GM06990 (cell line): Measurements from ENCODE around the gene TRIP4.

ENCODE experiments used
- DNase-seq: peaks from one replicate; pipeline ENCODE4 v3.0.0-alpha.2; 2011; ENCODE audit not compliant: insufficient read length; ENCODE audit errors: extremely low read depth
- H3K27me3 ChIP-seq: replicated peaks from 2 replicates; pipeline ENCODE4 v1.6.0; 2011; ENCODE audit warnings: low read length; ENCODE audit not compliant: control insufficient read depth, insufficient read depth
- H3K36me3 ChIP-seq: 2 replicates; pipeline ENCODE4 v1.5.1; 2011; ENCODE audit warnings: low read length; ENCODE audit not compliant: control insufficient read depth, insufficient read depth
- H3K4me3 ChIP-seq: replicated peaks from 2 replicates; pipeline ENCODE4 v1.5.1; 2011; ENCODE audit warnings: low read depth, mild to moderate bottlenecking, control low read depth, low read length
- CTCF ChIP-seq: IDR thresholded peaks from 2 replicates; pipeline ENCODE4 v1.5.1; 2011; ENCODE audit warnings: low read length, control low read depth, mild to moderate bottlenecking, inconsistent platforms; ENCODE audit not compliant: insufficient read depth, poor library complexity, severe bottlenecking

TRIP4 gene

GRCh38 chr15:64460724-64461720 is 73.4 kb downstream of the TRIP4 start:
- Histone ChIP-seq H3K4me3 (peak overlapping the region; percentile 64), H3K27me3 (no peaks in the 10 kb centered on the region), H3K36me3 (no peaks in the 10 kb centered on the region)
- peak; percentile 29 for DNase-seq
- TF ChIP-seq CTCF, result no peak

- H3K4me3 ChIP-seq, result peak overlapping the region; percentile 64
- DNase-seq, result peak; percentile 18
- no peak for TF ChIP-seq CTCF
- no peaks in the 10 kb centered on the region for H3K27me3 ChIP-seq
- no peaks in the 10 kb centered on the region for H3K36me3 ChIP-seq
Measured at GRCh38 chr15:64461721-64462162, 74.1 kb downstream of the TRIP4 start.

- Histone ChIP-seq H3K36me3 (no peaks in the 10 kb centered on the region), H3K27me3 (no peaks in the 10 kb centered on the region), H3K4me3 (no peak overlapping the region; the same call in 1 of the 2 replicates)
- DNase-seq, result no peak
- TF ChIP-seq CTCF, result no peak
Measured at GRCh38 chr15:64462492-64462891, 74.9 kb downstream of the TRIP4 start.

GRCh38 chr15:64464276-64465005 is 76.8 kb downstream of the TRIP4 start:
- H3K4me3 ChIP-seq, result no peak overlapping the region

More at GRCh38 chr15:64464276-64465005, 76.8 kb downstream of the TRIP4 start:
- Histone ChIP-seq H3K27me3 (no peaks in the 10 kb centered on the region), H3K36me3 (no peaks in the 10 kb centered on the region; the same call in 1 of the 2 replicates)
- TF ChIP-seq CTCF, result no peak
- DNase-seq, result no peak
